ENCODE results near the gene TSSK2.

The TSSK2 gene

DNA sequence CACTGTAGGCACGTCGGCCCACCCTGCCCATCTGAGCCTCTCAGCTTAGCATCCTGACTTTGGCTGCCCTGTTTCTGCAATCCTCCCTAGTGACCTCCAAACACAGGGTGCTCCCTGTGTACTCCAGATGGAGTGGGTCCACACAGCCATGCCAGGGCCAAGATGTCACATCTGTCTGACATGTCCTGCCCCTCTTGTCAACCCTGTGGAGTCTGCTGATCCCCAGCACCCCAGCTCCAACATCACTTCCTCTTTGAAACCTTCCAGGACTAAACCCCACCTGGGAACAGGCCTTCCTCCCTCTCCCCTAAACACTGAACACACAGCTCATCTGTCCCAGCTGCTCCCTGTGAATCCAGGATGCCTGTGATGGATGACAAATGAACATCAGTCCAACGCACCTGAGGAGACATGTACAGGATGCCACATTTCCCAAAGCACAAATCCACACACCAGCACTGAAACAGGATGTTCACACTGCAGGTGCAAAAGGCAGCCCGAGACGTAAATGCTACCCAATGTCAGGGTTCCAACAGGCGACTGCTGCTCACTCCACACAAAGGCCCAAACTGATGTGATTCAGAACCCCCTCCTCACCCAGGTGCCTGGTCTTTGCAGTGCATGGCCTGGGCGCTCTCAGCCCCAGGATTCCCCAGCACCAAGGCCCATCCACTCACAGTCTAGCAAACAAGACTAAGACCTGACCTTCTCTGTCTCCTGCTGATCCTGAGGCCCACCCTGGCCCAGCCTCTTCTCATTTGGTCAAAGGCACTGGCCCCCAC, 2.0 kb upstream of the TSSK2 start:
- H3K4me3 ChIP-seq (replicated peaks; ENCODE audit: low read depth, low read length), result no peak overlapping the region
- no peak for DNase-seq (ENCODE audit: extremely low read depth, low read depth)
- TF ChIP-seq, protein P1, sequence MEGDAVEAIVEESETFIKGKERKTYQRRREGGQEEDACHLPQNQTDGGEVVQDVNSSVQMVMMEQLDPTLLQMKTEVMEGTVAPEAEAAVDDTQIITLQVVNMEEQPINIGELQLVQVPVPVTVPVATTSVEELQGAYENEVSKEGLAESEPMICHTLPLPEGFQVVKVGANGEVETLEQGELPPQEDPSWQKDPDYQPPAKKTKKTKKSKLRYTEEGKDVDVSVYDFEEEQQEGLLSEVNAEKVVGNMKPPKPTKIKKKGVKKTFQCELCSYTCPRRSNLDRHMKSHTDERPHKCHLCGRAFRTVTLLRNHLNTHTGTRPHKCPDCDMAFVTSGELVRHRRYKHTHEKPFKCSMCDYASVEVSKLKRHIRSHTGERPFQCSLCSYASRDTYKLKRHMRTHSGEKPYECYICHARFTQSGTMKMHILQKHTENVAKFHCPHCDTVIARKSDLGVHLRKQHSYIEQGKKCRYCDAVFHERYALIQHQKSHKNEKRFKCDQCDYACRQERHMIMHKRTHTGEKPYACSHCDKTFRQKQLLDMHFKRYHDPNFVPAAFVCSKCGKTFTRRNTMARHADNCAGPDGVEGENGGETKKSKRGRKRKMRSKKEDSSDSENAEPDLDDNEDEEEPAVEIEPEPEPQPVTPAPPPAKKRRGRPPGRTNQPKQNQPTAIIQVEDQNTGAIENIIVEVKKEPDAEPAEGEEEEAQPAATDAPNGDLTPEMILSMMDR (IDR thresholded peaks at IDR 0.05; ENCODE audit: low read depth, low read length, missing control alignments), result no peak

GRCh38 chr22:19129871-19130270, 1.2 kb upstream of the TSSK2 start:
- TF ChIP-seq, protein P1 (IDR thresholded peaks at IDR 0.05; ENCODE audit: low read depth, low read length, missing control alignments), result no peak
- H3K4me3 ChIP-seq (replicated peaks; ENCODE audit: low read depth, low read length), result no peak overlapping the region
- DNase-seq (ENCODE audit: extremely low read depth, low read depth), result no peak

DNA sequence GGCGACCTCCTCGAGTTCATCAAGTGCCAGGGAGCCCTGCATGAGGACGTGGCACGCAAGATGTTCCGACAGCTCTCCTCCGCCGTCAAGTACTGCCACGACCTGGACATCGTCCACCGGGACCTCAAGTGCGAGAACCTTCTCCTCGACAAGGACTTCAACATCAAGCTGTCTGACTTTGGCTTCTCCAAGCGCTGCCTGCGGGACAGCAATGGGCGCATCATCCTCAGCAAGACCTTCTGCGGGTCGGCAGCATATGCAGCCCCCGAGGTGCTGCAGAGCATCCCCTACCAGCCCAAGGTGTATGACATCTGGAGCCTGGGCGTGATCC, 542 bp downstream of the TSSK2 start:
- TF ChIP-seq, protein P1 (IDR thresholded peaks at IDR 0.05; ENCODE audit: low read depth, low read length, missing control alignments), result no peak
- no peak for DNase-seq (ENCODE audit: extremely low read depth, low read depth)
- no peak overlapping the region for H3K4me3 ChIP-seq (replicated peaks; ENCODE audit: low read depth, low read length)

GRCh38 chr22:19132153-19132552, 1.0 kb downstream of the TSSK2 start:
- no peak overlapping the region for H3K4me3 ChIP-seq (replicated peaks; ENCODE audit: low read depth, low read length)
- DNase-seq (ENCODE audit: extremely low read depth, low read depth), result no peak
- TF ChIP-seq, protein P1 (IDR thresholded peaks at IDR 0.05; ENCODE audit: low read depth, low read length, missing control alignments), result no peak

- TF ChIP-seq, protein P1 (IDR thresholded peaks at IDR 0.05; ENCODE audit: low read depth, low read length, missing control alignments), result no peak
- DNase-seq (ENCODE audit: extremely low read depth, low read depth), result no peak
- H3K4me3 ChIP-seq (replicated peaks; ENCODE audit: low read depth, low read length), result no peak overlapping the region
Measured at GRCh38 chr22:19132693-19133400, 1.7 kb downstream of the TSSK2 start.

DNA sequence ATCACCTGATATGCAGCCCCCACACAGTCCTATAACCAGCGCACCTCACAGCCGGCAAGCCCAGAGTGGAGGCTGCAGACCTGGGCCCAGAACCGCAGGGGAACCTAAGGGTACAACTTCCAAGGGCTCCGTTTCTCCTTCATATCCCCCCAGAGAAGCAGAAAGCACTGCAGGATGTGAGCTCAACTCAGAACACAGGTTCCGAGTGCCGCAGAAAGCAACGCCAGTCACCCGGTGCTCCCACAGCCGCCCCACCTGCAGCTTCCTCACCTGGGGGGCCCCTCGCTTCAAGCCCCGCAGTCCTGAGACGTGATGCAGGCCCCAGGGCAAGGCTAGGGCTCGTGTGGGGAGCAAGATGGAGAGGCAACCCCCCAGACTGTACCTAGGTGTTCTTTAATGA, 2.5 kb downstream of the TSSK2 start:
- H3K4me3 ChIP-seq (replicated peaks; ENCODE audit: low read depth, low read length), result no peak overlapping the region
- no peak for DNase-seq (ENCODE audit: extremely low read depth, low read depth)
- TF ChIP-seq, protein P1 (IDR thresholded peaks at IDR 0.05; ENCODE audit: low read depth, low read length, missing control alignments), result no peak
